ENCODE results near the gene PIGU.

PIGU gene

DNA sequence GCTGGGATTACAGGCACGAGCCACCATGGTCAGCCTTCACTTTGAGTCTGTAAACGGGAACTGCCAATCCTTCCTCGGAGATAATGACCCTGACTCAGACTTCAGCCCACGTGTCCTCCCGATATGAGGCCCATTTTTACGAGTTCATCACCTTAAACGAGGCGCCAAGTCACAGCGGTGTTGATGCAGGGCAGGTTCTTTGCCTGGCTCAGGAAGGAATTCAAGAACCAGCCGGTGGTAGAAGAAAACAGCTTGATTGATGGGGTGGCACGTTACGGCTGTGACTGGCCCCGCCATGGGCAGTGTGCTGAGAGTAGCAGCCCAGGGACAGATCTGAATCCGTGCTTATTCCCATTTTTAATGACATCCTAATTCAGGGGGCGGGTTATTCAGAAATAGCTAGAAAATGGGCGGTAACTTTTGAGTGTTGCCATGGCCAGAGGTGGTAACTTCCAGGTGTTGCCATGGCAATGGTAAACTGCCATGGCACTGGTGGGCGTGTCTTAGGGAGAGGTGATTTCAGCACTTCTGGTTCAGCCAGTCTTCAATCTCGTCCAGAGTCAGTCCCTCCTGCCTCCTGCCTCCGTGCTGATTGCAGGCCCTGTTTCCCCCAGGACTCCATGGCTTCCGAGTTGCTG, 127.5 kb downstream of the PIGU start:
- DNase-seq = peak; percentile 80

- DNase-seq = peak; percentile 43
These were observed 128.9 kb downstream of the PIGU start for GRCh38 chr20:34547844-34548613.

- peak; percentile 74 for DNase-seq
These were observed 130.1 kb downstream of the PIGU start for GRCh38 chr20:34546751-34547181.

DNA sequence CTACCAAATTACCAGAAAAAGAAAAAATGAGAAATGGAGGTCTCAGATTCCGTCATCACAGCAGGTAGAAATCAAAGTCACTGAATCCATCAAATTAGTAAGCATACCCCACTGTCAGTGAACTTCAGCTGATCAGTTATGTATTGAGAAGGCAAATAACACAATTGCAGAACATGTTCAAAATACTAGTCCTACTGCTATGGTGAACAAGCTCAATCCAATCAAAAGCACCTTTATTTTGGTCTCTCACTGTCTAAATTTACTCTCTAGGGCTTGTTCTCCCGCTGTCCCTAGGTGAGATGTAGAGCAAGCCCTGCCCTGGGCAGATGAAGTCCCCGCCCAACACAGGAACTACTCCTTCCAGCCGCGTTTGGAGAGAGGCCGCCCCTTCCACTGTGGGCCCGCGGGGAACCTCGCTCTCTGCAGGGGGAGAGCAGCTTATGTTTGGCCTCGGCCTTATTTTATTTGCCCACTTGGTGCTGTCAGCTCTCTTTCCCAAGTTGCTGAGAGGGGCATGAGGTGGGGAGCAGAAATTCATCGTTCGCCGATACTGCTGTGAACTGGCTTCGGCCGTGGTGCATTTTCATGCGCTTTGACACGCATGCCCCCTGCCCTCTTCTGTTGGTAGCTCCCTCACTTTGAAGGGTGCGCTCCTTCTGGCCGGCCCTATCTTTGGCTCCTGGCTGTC, 132.6 kb downstream of the PIGU start:
- peak; percentile 31 for DNase-seq

GRCh38 chr20:34543463-34544056, 133.3 kb downstream of the PIGU start:
- DNase-seq = no peak

DNA sequence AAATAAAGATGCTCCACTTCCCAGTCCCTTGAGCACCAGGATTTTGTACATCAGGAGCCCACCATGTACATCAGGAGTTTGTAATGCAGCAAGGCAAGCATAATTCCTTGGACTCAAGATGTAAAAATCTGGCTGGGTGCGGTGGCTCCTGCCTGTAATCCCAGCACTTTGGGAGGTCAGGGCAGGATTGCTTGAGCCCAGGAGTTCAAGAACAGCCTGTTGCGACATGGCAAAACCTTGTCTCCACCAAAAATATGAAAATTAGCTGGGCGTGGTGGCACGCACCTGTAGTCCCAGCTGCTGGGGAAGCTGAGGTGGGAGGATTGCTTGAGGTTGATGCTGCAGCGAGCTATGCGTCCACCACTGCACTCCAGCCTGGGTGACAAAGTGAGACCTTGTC, 134.5 kb downstream of the PIGU start:
- no peak for DNase-seq

DNA sequence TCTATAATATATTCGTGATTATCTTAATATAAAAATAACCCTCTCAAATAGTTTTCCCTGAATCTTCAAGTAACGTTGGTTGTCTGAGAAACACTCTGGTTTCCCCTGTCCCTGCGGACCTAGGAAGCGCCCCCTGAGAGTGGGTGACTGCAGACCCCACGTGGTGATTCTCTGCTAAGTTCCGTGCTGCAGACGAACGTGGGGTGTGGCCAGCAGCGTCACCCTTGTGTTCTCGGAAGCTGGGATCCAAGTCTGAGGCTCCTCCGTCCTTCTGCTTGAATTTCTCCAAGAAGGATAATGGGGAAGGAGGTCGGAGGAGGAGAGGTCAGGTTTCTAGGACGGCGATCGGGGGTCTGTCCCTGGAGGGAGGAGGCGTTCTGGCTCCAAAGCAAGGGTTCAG, 135.0 kb downstream of the PIGU start:
- DNase-seq = no peak

DNA sequence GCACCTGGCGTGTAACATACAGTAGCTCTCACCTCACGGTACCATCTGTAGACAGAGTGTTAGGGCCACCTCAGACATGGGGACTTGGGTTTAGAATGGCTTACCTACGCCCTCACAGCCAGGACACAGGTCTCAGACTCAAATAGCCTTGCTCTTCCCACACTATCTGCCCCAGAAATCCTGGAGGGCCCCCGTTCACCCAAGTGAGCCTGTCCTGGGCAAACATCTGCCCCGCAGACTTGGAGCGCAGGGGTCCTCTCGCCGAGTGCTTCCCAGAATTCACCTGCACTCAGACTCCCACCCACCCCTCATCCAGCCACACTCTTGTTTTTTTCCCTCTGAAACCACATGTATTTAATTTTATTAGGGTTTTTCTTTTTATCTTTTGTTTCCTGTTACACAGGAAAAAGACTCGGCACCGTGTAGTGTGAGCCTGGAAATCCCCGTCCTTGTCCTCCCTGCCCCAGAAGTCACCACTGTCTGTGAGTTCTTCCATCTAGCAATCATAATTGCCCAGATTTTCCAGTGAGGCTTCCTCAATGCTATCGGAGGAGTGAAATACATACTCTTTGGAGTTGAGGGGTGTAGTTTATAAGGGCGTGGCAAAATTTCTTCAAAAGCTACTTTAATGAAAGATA, 135.5 kb downstream of the PIGU start:
- DNase-seq = no peak

DNA sequence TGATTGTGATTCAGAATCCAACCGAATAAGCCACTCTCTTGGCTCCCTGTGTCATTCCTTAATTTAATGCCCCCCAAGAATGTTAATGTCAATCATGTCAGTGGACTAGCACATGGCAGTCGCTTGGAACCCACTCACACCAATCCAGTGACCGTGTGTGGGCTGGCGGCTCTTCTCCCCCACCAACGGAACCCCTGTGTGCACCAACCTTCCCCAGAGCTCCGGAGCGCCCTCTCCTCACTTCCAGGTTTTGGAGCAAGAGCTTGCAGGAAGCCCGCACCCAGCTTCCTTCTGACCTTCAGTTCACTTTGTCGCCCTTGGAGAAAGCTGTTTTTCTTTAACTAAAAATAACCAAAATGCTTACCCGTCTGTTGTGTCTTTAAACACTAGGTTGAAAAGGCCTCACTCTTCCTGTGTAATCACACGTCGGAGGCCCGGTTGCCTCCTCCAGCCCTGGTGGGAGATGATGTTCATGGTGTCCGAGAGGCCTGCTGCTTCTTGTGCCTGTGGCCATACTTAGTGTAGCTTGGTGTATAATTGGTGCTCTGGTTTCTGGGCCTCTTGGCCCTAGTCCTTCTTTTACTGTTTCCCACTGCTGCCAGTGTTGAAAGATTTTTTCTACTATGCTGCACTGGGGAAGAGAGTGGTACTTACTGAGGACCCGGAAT, 136.2 kb downstream of the PIGU start:
- no peak for DNase-seq

DNA sequence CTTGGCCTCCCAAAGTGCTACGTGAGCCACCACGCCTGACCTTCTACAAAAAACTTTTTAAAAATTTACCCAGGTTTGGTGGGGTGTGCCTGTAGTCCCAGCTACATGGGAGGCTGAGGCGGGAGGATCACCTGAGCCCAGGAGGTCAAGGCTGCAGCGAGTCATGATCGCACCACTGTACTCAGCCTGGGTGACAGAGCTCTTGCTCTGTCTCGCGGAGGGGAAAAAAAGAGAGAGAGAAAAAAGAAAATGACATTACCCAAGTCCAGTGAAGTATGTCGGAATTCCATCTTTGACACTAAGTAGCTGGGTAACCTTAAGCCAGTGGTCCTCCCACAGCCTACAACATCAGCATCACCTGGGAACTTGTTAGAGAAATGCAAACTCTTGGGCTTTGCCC, 137.1 kb downstream of the PIGU start:
- DNase-seq = no peak

- DNase-seq = no peak
These were observed 138.2 kb downstream of the PIGU start for GRCh38 chr20:34538671-34539123.

- no peak for DNase-seq
These were observed 139.2 kb downstream of the PIGU start for GRCh38 chr20:34537651-34538050.

DNA sequence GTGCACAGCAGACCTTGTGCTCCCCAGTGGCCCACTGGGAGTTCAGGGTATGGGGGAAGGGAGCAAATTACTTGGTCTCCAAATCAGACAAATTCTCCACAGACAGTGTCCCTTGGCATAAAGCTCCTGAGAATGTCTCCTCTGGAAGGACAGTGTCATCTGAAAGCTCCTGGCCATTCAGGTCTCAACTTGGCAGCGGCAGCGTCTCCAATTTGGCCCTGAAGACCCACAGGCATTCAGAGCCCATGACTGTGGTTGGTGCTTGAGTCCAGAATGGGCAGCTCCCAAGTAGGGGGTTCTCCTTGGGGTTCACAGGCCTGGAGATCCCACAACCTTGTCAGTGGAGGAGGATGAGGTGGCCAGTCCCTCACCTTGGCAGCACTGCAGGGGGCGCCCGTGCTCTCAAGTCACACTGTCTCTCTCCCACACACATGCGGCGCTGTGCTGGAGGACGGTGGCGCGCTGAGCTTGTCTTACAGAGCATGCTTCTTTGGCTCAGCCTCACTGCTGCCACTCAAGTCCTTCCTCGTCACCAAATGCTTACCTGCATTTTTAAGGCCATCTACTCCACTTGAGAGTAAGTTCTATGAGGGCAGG, 140.0 kb downstream of the PIGU start:
- peak; percentile 13 for DNase-seq

GRCh38 chr20:34535857-34536256, 141.0 kb downstream of the PIGU start:
- no peak for DNase-seq

DNA sequence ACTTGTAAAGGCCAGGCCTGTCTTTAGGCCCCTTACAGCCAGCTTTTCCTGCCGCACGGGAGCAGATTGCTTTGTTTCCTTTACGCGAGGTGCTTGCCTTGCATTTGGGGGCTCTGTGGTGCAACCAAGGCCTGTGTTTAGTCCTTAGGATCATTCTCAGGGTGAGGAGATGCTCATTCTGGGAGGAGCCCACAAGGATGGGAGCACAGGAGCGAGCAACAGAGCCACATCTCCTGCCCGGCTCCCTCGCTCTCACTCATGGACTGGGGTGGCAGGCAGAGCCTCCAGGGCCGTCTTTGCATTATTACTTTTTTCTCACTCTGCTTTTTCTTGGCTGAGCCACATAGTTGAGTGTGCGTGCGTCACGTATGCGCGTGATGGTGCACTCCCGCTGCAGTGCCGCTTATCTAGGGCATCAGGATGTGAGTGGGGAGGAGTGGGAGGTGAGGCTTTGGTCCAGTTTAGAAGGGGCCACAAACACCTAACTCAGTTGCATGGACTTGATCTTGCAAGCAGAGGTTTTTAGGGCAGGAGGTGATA, 141.5 kb downstream of the PIGU start:
- no peak for DNase-seq

DNA sequence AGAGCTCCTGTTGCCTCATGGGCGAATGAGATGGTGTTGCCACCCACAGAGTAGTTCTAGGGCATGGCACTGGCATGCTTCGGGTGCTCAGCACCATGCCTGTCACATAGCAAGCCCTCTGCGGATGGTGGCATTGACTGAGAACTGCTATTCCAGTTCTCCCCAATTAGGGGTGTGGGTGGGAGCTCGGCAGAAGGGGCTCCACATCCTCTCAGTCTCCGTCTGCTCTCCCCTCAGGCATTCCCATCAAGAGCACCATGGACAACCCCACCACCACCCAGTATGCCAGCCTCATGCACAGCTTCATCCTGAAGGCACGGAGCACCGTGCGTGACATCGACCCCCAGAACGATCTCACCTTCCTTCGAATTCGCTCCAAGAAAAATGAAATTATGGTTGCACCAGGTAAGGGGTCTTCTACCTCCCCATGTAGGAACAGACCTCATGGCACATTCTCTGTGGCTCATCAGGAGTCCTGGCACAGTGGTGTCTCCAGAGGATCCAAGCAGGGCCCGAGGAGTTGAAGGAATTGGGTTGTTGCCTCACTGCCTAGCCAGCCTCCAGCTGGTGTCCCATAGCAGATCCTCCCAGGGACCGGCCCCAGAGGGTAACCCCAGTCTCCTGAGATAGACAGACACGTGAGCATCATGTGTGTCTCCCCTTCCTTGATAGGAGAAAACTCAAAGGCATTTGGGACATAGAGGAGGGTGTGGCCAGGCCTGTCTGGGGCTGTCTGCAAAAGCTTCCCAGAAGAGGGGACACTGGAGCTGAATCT, 142.3 kb downstream of the PIGU start:
- no peak for DNase-seq

DNA sequence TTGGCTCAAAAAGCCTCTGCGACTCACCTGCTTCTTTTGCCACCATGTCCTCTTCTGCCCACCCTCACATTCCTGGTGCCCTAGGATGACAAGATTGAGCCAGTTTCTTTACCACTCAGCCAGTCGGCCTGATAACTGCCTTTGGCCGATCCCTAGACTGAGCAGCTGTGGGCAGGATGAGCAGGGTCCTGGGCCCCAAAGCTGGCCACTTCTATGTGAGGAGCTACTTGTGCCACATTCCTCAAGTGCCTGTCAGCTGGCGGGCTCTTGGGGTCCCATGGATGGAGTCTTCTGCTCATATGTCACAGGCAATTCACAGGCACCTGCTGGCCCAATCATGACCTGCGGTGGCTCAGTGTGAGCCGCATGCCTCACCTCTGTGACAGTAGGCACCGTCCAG, 144.1 kb downstream of the PIGU start:
- no peak for DNase-seq

DNA sequence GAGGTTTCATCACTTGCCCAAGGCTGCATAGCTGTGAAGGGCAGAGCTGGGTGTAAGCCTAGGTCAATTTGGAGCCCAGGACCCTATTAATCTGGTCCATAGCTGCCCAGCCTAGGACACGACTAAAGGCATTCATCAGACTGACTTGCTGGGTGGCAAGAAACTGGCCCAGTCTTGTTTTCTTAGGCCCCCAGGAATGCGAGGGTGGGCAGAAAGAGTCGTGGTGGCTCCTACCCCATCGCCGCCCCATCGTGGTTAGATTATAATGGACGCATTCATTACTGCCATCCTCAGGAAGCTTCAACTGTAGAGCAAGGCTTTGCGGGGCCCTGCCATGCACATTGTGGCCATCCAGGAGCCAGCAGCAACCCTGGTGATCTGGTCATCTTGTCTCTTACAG, 144.6 kb downstream of the PIGU start:
- no peak for DNase-seq

DNA sequence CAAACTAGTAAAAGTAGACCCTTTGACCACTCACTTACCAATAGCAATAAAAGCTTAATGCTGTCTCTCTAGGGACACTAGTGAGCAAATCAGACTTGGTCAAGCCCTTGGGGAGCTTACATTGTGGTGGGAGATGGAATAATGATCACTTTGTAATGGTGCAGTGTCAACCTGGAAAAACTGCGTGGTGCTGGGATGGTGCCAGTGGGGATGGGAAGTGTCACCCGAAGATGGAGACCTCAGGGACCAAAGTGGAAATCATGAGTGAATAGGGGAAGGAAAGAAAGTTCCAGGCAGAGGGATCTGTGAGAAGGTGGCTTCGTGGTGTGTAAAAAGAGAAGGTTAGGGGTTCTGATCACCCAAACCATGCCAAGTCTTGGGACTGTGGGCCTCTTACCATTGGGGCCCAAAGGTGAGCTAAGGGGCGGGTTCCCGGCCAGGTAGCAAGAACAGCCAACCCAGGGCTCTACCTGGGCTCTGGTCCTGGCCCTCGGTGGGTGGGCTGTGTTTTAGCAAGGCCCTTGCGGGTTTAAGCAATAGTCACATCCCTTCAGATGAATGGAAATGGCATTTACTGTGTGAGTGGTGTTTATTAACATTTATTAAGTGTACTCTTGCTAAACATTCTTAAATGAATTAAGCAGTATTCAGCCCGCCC, 145.2 kb downstream of the PIGU start:
- no peak for DNase-seq

DNA sequence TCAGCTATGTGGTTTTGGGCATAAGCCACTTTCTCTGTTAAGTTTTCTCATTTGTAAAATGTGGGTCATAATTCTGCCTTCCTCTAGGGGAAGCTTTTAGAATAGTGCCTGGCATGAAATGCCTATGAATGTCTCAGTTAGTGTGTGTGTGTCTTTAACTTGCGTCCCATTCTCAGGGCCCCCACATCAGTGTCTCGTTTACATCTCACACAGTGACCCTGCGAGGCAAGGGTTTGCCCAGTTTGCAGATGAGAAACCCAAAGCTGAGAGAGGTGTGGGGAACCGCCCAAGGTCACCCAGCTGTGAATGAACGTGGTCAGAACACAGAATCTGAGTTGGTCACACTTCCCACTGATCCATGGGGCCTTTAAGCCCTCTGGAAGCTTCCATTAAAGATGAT, 146.6 kb downstream of the PIGU start:
- no peak for DNase-seq

All from NCI-H510A (cell line).